Renal cortical epithelial cell (primary cell): ENCODE results near the gene GOLGA6B. TPM values are rescaled to one million over a fixed set of nuclear protein-coding genes. Genes with fewer than 3 reads are reported as not detected.
A peak's percentile ranks its signal among the peaks of the same experiment; 100 is the strongest.
"Not testable (repeated sequence)": the region's sequence is repeated elsewhere in the genome, so short reads cannot be mapped to it uniquely, and the experiment has no call there.

Experiments used
- DNase-seq: peaks from one replicate; pipeline ENCODE4 v3.0.0-alpha.2; 2011; ENCODE audit warnings: low read depth
- total RNA-seq: library from RNA; depleted of rRNA; stranded (reverse); fragments of >200 nt; gene quantifications from 2 replicates; pipeline ENCODE4 v1.2.3, GENCODE V29; 2014

Gene GOLGA6B
- not detected in 2 replicates for total RNA-seq

- not testable (repeated sequence) for DNase-seq
Measured at GRCh38 chr15:72654397-72654796, at the start of gene GOLGA6B. TSS of gene GOLGA6B (plus strand) at chr15:72654697. CDS start at chr15:72654738, 41 bp downstream.

GRCh38 chr15:72604794-72605193 is 49.7 kb upstream of the GOLGA6B start:
- DNase-seq = no peak

- DNase-seq = not testable (repeated sequence)
Measured at GRCh38 chr15:72608084-72608483, 46.4 kb upstream of the GOLGA6B start.

- no peak for DNase-seq
Measured at GRCh38 chr15:72609862-72610261, 44.6 kb upstream of the GOLGA6B start.

GRCh38 chr15:72612324-72612723 is 42.2 kb upstream of the GOLGA6B start:
- DNase-seq = not testable (repeated sequence)

- DNase-seq = no peak
Measured at GRCh38 chr15:72614810-72615532, 39.5 kb upstream of the GOLGA6B start.

- not testable (repeated sequence) for DNase-seq
Measured at GRCh38 chr15:72615533-72616233, 38.8 kb upstream of the GOLGA6B start.

GRCh38 chr15:72616491-72617210 is 37.8 kb upstream of the GOLGA6B start:
- no peak for DNase-seq

GRCh38 chr15:72623854-72624253 is 30.6 kb upstream of the GOLGA6B start:
- not testable (repeated sequence) for DNase-seq

GRCh38 chr15:72626153-72626552 is 28.3 kb upstream of the GOLGA6B start:
- DNase-seq = not testable (repeated sequence)

- DNase-seq = not testable (repeated sequence)
Measured at GRCh38 chr15:72628249-72629067, 26.0 kb upstream of the GOLGA6B start.

GRCh38 chr15:72629068-72629570 is 25.4 kb upstream of the GOLGA6B start:
- DNase-seq = not testable (repeated sequence)

- peak; percentile 30 for DNase-seq
Measured at GRCh38 chr15:72636519-72637282, 17.8 kb upstream of the GOLGA6B start.

- DNase-seq = not testable (repeated sequence)
Measured at GRCh38 chr15:72639759-72640483, 14.6 kb upstream of the GOLGA6B start.

- not testable (repeated sequence) for DNase-seq
Measured at GRCh38 chr15:72642271-72642670, 12.2 kb upstream of the GOLGA6B start.

- not testable (repeated sequence) for DNase-seq
Measured at GRCh38 chr15:72648631-72649253, 5.8 kb upstream of the GOLGA6B start.

GRCh38 chr15:72656014-72656413 is 1.5 kb downstream of the GOLGA6B start:
- not testable (repeated sequence) for DNase-seq

- DNase-seq = not testable (repeated sequence)
Measured at GRCh38 chr15:72661081-72661480, 6.6 kb downstream of the GOLGA6B start.

GRCh38 chr15:72663931-72664330 is 9.4 kb downstream of the GOLGA6B start:
- not testable (repeated sequence) for DNase-seq
